H1 (cell line): ENCODE data around the gene JAKMIP1.

ENCODE experiments used
- CBX5 ChIP-seq: fragments of 300-800, 300-1000 bp; sonication (generic); IDR thresholded peaks from 2 replicates; pipeline ENCODE4 v1.7.1; 2016; ENCODE audit warnings: antibody characterized with exemption, low read length, low read depth
- CEBPB ChIP-seq: IDR thresholded peaks from 2 replicates; pipeline ENCODE4 v1.6.1; 2012; ENCODE audit warnings: low read depth, low read length
- CTCF ChIP-seq, 3 experiments: IDR thresholded peaks; 1 replicate in 2 of 3; 2 replicates in 1 of 3; pipeline versions ENCODE4 v1.5.1 to v1.6.1; 2011; ENCODE audit warnings: low read length in 3 of 3, mild to moderate bottlenecking in 3 of 3, inconsistent platforms in 2 of 3, low read depth in 1 of 3, moderate library complexity in 1 of 3; ENCODE audit not compliant: insufficient read depth in 1 of 3; ENCODE audit errors: control extremely low read depth in 1 of 3
- POLR2AphosphoS5 ChIP-seq: IDR thresholded peaks from 2 replicates; pipeline ENCODE4 v1.6.1; 2011; ENCODE audit warnings: low read depth, low read length
- RBBP5 ChIP-seq: IDR thresholded peaks from 2 replicates; pipeline ENCODE4 v1.7.1; 2012; ENCODE audit warnings: low read depth, mild to moderate bottlenecking, inconsistent platforms, low read length, moderate library complexity, borderline replicate concordance
- SUZ12 ChIP-seq: fragments of 200-600 bp; sonication (generic); IDR thresholded peaks from 2 replicates; pipeline ENCODE4 v1.6.1; 2012; ENCODE audit warnings: mild to moderate bottlenecking, inconsistent platforms, low read length, moderate library complexity, mixed read lengths
- TAF1 ChIP-seq: IDR thresholded peaks from 2 replicates; pipeline ENCODE4 v1.6.1; 2011; ENCODE audit warnings: mild to moderate bottlenecking, low read depth, low read length
- ZNF274 ChIP-seq: IDR thresholded peaks from 2 replicates; pipeline ENCODE4 v1.7.0; 2012; ENCODE audit warnings: low read length, borderline replicate concordance; ENCODE audit errors: extremely low read depth

GRCh38 chr4:6178757-6179156 lies 21.6 kb downstream of the JAKMIP1 start:
- no peak for TF ChIP-seq RBBP5
- no peak for TF ChIP-seq CBX5
- TF ChIP-seq ZNF274, result no peak
- TF ChIP-seq CTCF (IDR thresholded peaks at IDR 0.05; ENCODE audit: control extremely low read depth in 1 of 3, insufficient read depth in 1 of 3, low read depth in 1 of 3, low read length in 3 of 3), result no peak
- TF ChIP-seq SUZ12, result no peak
- TF ChIP-seq CEBPB, result no peak
- TF ChIP-seq POLR2AphosphoS5, result no peak
- no peak for TF ChIP-seq TAF1
